ENCODE measurements around the gene ERG28.

GRCh38 chr14:75643985-75644384 is 16.7 kb downstream of the ERG28 start:
- TF ChIP-seq, protein P1, sequence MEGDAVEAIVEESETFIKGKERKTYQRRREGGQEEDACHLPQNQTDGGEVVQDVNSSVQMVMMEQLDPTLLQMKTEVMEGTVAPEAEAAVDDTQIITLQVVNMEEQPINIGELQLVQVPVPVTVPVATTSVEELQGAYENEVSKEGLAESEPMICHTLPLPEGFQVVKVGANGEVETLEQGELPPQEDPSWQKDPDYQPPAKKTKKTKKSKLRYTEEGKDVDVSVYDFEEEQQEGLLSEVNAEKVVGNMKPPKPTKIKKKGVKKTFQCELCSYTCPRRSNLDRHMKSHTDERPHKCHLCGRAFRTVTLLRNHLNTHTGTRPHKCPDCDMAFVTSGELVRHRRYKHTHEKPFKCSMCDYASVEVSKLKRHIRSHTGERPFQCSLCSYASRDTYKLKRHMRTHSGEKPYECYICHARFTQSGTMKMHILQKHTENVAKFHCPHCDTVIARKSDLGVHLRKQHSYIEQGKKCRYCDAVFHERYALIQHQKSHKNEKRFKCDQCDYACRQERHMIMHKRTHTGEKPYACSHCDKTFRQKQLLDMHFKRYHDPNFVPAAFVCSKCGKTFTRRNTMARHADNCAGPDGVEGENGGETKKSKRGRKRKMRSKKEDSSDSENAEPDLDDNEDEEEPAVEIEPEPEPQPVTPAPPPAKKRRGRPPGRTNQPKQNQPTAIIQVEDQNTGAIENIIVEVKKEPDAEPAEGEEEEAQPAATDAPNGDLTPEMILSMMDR (IDR thresholded peaks at IDR 0.05; ENCODE audit: insufficient read depth, low read length): no peak
- no peak for TF ChIP-seq POLR2AphosphoS5 (IDR thresholded peaks at IDR 0.05; ENCODE audit: low read depth)

Measured in HL-60 (cell line).